OCI-LY1 (cell line): ENCODE measurements around the gene ZFHX3.

ENCODE experiments used
- H2AFZ ChIP-seq: fragments of 200-600 bp; sonication (generic), shearing (Covaris generic); 2 replicates; pipeline ENCODE4 v1.6.0; 2014; ENCODE audit warnings: antibody characterized with exemption, mild to moderate bottlenecking, low read length
- H3F3A ChIP-seq: fragments of 200-600 bp; sonication (generic), shearing (Covaris generic); 2 replicates; pipeline ENCODE4 v1.6.0; 2014; ENCODE audit warnings: mild to moderate bottlenecking, antibody characterized with exemption, low read length, moderate library complexity; ENCODE audit not compliant: insufficient read depth
- H3K27ac ChIP-seq: fragments of 200-600 bp; sonication (generic); 2 replicates; pipeline ENCODE4 v1.5.1; 2014; ENCODE audit warnings: low read length, mixed run types, mild to moderate bottlenecking, low read depth; ENCODE audit not compliant: poor library complexity, severe bottlenecking
- H3K27me3 ChIP-seq: fragments of 200-600 bp; sonication (generic); 2 replicates; pipeline ENCODE4 v1.6.0; 2014; ENCODE audit warnings: antibody characterized with exemption, mild to moderate bottlenecking, low read length, moderate library complexity; ENCODE audit not compliant: insufficient read depth
- H3K36me3 ChIP-seq: fragments of 200-600 bp; sonication (generic); 2 replicates; pipeline ENCODE4 v1.6.1; 2014; ENCODE audit warnings: mild to moderate bottlenecking, antibody characterized with exemption, low read length, moderate library complexity, mixed read lengths; ENCODE audit not compliant: insufficient read depth
- H3K4me1 ChIP-seq: fragments of 200-600 bp; sonication (generic); 2 replicates; pipeline ENCODE4 v1.5.1; 2014; ENCODE audit warnings: mild to moderate bottlenecking, low read length, moderate library complexity; ENCODE audit not compliant: insufficient read depth, severe bottlenecking
- H3K4me2 ChIP-seq: fragments of 200-600 bp; sonication (generic), shearing (Covaris generic); 2 replicates; pipeline ENCODE4 v1.6.1; 2014; ENCODE audit warnings: low read length
- H3K4me3 ChIP-seq: fragments of 200-600 bp; sonication (generic); 2 replicates; pipeline ENCODE4 v1.5.1; 2014; ENCODE audit warnings: low read length, low read depth, mild to moderate bottlenecking, mixed read lengths; ENCODE audit not compliant: poor library complexity, severe bottlenecking
- H3K79me2 ChIP-seq: fragments of 200-600 bp; shearing (Covaris generic); 2 replicates; pipeline ENCODE4 v1.6.1; 2016; ENCODE audit warnings: mixed run types, low read length, mixed read lengths; ENCODE audit not compliant: insufficient read depth
- H3K9ac ChIP-seq: fragments of 200-600 bp; sonication (generic), shearing (Covaris generic); 2 replicates; pipeline ENCODE4 v1.6.1; 2014; ENCODE audit warnings: mild to moderate bottlenecking, low read length, mixed read lengths
- H3K9me2 ChIP-seq: fragments of 200-600 bp; sonication (generic), shearing (Covaris generic); 2 replicates; pipeline ENCODE4 v1.6.1; 2014; ENCODE audit warnings: low read depth, mild to moderate bottlenecking, low read length, mixed read lengths
- H3K9me3 ChIP-seq: fragments of 200-600 bp; shearing (Covaris generic); 2 replicates; pipeline ENCODE4 v1.6.1; 2014; ENCODE audit warnings: low read length, mixed read lengths
- H4K20me1 ChIP-seq: fragments of 200-600 bp; sonication (generic), shearing (Covaris generic); 2 replicates; pipeline ENCODE4 v1.6.0; 2016; ENCODE audit warnings: mild to moderate bottlenecking, low read length; ENCODE audit not compliant: insufficient read depth
- CTCF ChIP-seq: fragments of 200-600 bp; sonication (generic), shearing (Covaris generic); IDR thresholded peaks from 2 replicates; pipeline ENCODE4 v1.5.1; 2017; ENCODE audit warnings: mild to moderate bottlenecking, antibody characterized with exemption, low read length, moderate library complexity, mixed read lengths
- EZH2 ChIP-seq: fragments of 200-600 bp; sonication (generic), shearing (Covaris generic); IDR thresholded peaks from 2 replicates; pipeline ENCODE4 v1.8.0; 2017; ENCODE audit warnings: borderline replicate concordance, mixed run types, mild to moderate bottlenecking, antibody characterized with exemption, low read length, moderate library complexity, mixed read lengths

Gene ZFHX3

GRCh38 chr16:72852421-72852820 lies 195.5 kb downstream of the ZFHX3 start:
- Histone ChIP-seq H3K36me3 (no peaks in the 10 kb centered on the region), H3K4me1 (no peaks in the 10 kb centered on the region), H3K9me2 (no peaks in the 10 kb centered on the region), H3K4me3 (no peak overlapping the region), H2AFZ (no peak overlapping the region), H3K79me2 (no peaks in the 10 kb centered on the region), H3K27me3 (no peaks in the 10 kb centered on the region), H4K20me1 (no peaks in the 10 kb centered on the region), H3K27ac (no peak overlapping the region), H3K4me2 (no peak overlapping the region), H3K9ac (no peak overlapping the region), H3F3A (no peaks in the 10 kb centered on the region), H3K9me3 (no peaks in the 10 kb centered on the region)
- no peak for TF ChIP-seq EZH2
- TF ChIP-seq CTCF: no peak

- TF ChIP-seq EZH2 (no peak), CTCF (no peak)
- H2AFZ ChIP-seq: no peak overlapping the region
- H3K9me2 ChIP-seq: no peaks in the 10 kb centered on the region
- H3F3A ChIP-seq: no peaks in the 10 kb centered on the region
- H3K79me2 ChIP-seq: no peaks in the 10 kb centered on the region
- H4K20me1 ChIP-seq: no peaks in the 10 kb centered on the region
- H3K9ac ChIP-seq: no peak overlapping the region
- no peak overlapping the region for H3K4me2 ChIP-seq
- no peaks in the 10 kb centered on the region for H3K4me1 ChIP-seq
- H3K27ac ChIP-seq: no peak overlapping the region
- H3K36me3 ChIP-seq: no peaks in the 10 kb centered on the region
- no peaks in the 10 kb centered on the region for H3K9me3 ChIP-seq
- no peak overlapping the region for H3K4me3 ChIP-seq
- no peaks in the 10 kb centered on the region for H3K27me3 ChIP-seq
These were observed 197.1 kb downstream of the ZFHX3 start for GRCh38 chr16:72850853-72851252.

DNA sequence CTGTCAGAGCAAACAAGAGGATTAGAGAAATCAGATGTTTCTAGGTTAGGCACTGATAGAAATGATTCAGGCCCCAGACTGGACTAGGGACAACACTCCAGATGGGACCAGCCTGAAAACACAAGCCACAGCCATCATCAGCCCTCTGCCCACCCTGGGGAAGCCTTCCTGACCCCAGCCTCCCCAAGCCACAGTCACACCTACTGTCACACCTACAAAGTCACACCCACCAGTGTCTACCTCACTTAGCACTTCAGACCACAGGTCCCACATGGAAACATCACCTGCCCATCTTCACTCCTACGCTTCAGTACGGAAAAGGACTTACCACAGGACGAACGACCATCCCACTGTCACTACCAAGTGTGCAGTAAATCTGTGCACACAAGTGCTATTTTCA lies 197.9 kb downstream of the ZFHX3 start:
- H3K36me3 ChIP-seq: no peaks in the 10 kb centered on the region

More for the DNA sequence above, 197.9 kb downstream of the ZFHX3 start:
- H3K79me2 ChIP-seq: no peaks in the 10 kb centered on the region
- no peak for TF ChIP-seq EZH2
- no peak for TF ChIP-seq CTCF
- H3K9ac ChIP-seq: no peak overlapping the region
- H3K9me3 ChIP-seq: no peaks in the 10 kb centered on the region
- no peak overlapping the region for H2AFZ ChIP-seq
- H4K20me1 ChIP-seq: no peaks in the 10 kb centered on the region
- peaks cover under 1% of the 10 kb centered on the region for H3K4me1 ChIP-seq
- H3F3A ChIP-seq: no peaks in the 10 kb centered on the region
- H3K4me3 ChIP-seq: no peak overlapping the region
- no peak overlapping the region for H3K27ac ChIP-seq
- H3K9me2 ChIP-seq: no peaks in the 10 kb centered on the region
- H3K4me2 ChIP-seq: no peak overlapping the region
- H3K27me3 ChIP-seq: no peaks in the 10 kb centered on the region; the same call in 1 of the 2 replicates
